UCSD-AML1 (cell line): Measurements from ENCODE around the gene ELAC2.
A peak's percentile ranks its signal among the peaks of the same experiment; 100 is the strongest.

Experiments
- DNase-seq: peaks from one replicate; lab custom pipeline; 2025; ENCODE audit not compliant: unreplicated experiment; lab: John Stamatoyannopoulos, UW

ELAC2 gene

DNA sequence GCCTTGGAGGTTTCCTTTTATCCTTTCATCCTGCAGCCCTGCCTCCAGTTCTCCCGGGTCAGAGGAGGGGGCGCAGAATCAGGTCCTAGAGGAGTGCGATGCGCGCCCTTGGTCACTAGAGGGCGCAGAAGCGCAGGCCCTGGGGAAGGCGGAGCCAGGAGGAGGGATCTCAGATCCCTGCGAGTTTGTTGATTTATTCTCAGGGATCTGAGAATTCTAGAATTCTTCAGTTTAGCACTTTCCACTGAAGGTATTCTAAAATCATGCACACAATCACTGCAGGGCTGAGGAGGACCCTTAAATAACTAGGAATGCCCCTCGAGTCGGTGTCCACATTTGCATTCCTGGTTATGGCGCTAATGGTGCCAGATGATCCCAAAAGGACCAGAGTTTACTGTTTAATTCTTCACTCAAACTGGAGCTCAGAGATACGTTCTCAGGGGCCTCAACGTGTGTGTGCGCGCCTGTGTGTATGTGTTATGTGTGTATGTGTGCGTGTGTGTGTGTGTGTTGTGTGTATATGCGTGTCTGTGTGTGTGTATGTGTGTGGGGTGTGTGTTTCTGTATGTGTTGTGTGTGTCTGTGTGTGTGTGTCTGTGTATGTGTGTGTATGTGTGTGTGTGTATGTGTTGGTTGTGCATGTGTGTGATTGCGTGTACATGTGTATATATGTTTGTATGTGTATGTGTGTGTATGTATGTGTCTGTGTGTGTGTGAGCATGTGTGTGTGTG is 6.9 kb upstream of the ELAC2 start:
- DNase-seq = peak; percentile 77

DNA sequence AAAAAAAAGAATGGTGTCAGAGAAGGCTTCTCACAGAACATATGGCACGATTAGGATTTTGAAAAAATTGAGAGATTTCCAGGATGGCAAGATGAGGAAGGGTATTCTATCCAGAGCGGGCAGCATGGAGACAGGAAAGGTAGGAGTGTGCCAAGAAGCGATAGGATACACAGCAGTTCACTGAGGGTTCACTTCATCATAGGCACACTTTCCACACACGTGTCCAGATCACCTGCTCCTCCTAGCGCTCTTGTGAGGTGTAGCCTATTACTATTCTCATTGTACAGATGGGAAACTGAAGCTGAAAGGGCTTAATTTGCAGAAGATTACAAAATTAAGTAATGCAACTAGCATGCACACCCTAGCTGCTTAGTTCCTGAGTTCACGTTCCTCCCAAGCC is 6.2 kb upstream of the ELAC2 start:
- no peak for DNase-seq

DNA sequence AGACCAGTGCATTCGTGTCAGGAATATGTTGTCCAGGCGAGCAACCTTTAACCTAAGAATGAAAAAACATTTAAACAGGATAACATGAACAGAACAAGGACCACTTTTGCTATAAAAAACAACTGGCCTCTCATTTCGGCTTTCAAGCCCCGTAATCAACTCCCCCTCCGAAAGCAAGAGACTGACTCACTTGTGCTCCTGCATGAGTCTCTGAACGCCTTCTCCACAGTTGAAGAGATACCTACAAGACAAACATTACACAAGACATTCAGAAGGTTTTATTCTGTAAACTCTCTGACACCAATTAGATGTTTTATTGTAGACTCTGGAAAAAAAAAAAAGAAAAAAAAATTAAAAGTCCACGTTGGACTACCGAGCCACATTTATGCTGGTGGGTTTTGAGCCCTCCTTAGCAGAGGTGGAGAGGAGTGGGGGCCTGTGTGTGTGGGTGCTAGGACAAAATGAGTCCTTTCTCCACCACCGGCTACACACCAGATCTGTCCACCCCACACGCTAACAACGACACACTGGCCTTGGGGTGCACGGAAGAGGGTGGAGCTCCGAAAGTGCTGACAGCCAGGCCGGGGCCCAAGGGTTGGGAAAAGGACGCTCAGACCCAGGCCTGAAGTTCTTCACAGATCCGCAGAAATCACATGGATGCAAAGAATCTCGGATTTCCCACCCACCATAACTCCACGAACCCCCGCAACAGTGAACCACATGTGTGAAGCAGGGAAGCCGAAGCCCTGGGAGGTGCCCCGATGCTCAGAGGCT is 759 bp downstream of the ELAC2 start:
- DNase-seq = peak; percentile 70

DNA sequence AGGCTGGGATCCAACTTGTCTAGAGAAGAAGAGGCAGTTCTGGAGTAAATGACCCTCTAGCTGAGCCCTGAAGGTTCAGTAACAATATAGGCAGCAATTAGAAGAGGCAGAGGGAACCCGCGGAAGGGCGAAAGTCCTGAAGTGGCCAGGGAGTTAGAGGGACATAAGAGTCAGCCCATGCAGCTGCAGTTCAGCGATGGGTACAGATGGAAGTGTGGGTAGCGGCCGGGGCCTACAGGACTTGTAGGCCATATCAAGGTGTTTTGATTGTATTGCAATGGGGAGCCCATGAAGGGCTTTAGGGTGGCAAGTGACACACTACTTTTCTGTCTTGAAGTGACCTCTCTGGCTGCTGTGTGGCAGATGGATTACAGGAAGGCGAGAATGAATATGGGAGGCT is 3.0 kb downstream of the ELAC2 start:
- no peak for DNase-seq

DNA sequence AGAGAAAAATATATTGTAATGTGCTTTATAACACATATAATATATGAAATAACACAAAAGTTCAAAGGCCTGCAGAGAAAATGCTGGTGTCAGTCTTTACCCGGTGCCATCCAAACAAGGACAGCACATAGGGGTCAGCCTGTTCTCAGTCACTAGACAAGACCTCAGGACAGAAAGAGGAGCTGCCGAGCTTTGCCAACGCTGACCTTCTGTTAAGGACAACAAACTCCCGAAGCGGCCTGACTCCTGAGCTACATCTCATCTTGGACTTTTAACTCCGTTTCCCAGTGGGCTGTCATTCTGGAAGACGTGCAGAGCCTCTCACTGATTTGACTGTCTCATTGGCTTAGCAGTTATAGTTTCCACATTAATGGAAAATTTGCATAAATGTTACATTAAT is 6.9 kb downstream of the ELAC2 start:
- no peak for DNase-seq

DNA sequence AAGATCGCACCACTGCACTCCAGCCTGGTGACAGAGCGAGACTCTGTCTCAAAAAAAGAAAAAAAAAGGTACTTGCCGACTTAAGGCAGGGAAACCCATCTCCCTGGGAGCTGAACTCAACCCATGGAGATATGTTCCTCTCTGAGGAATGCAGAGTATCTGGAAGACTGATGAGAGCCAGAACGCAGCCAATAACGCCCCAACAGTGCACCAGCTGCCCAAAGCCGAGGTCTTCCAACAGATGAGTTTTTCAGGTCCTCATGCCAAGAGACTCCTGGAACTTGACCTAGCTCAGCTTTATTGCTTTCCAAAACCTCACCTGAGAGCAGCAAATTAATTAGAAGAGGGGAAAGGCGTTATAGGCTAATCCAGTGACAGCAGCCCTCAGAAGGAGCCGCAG is 9.4 kb downstream of the ELAC2 start:
- no peak for DNase-seq

DNA sequence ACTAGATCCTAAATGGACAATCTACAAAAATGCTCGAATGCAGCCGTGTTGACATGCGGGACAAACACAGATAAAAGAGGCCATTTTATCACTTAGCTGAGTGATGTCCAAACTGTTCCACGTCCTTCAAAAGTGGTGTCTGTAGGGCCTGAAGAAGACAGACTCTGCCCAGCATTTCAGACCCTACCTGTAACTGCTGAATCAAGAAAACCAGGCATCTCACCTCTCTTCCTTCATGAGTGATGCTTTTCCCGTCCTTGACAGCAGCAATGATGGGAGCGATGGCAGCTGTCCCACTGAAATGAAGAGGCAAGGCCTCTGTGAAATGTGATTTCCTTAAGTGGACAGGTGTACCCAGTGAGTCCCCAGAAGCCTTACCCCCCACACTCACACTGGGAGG is 12.3 kb downstream of the ELAC2 start:
- no peak for DNase-seq

DNA sequence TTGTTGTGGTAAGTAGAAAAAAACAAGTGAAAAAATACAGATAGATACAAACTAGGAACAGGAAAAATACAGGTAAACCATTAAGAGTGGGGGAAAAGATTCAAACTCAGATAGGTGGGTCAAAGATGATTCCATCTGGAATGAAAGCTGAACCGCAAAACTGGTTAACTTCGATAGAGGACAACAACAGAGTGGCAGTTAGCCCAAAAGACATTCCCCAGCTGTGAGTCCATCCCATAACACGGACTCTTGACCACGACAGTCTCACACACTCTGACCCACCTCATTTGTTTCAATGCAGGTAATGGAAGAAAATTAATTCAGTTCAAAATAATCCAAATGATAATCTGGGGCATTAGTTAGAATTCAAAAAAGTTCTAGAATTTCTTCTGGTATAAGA is 13.5 kb downstream of the ELAC2 start:
- DNase-seq = no peak

DNA sequence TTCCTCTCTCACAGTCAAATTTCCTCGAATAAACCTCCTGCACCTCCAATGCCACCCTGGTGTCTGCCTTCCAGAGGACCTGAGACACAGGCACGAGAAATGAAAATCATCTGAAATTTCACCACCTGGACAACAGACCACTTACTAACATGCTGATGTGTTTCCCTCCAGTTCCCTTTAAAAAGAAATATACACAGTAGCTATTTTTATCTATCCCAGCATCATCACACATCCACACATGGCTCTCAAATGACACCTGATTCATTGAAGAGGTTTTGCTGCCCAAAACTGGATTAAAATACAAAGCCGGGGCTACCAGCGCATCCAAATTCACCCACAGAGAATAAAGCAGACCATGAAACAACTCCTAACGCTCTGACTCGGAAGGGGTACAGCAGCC is 13.9 kb downstream of the ELAC2 start:
- no peak for DNase-seq

DNA sequence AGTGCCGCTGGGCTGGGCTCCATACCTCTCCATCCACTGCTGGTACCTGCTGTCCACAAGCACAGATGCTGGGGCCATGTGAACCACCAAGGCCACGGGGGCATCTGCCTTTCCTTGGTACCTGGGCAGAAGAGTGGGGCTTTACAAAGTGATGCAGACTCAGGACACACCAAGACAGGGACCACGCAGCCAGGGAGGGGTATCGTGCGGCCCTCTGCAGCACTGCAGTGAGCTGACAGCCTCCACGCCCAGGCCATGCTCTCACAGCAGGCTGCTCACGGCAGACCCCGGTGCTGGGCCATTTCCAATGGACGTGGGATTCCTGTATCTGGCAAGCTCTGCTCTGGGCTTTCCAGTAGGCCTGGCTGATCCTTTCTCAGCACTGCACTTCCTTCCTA is 14.4 kb downstream of the ELAC2 start:
- no peak for DNase-seq

DNA sequence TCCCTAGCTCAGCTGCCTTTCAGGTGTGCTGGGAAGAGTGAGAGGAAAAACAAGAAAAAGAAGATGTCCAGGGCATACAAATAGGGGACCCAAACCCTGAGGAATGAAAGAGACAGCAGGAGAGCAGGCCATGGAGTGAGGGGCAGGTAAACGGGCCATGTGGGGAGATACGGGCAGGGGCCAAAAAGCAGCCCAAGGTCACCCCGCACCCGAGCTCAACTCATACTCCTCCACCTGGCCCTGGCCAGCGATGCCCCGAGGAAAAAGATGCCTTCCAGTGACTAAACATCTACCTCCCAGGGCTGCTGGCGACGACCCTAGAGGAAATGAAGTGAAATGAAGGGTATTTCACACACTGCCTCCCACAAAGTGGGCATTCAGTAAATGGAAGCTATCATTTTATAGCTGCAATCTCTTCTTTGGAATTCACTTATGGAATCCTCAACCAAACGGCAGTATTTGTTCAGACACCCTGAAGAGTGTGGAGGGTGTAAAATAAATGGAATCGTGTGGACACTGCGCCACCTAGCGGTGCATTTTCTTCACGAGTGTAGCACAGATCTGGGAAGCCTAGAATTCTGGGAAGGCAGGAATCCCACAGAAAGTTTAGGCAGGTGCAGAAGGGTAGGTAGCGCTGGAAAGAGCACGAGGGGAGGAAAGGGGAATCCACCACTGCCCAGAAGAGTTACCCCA is 14.9 kb downstream of the ELAC2 start:
- DNase-seq = peak; percentile 51

DNA sequence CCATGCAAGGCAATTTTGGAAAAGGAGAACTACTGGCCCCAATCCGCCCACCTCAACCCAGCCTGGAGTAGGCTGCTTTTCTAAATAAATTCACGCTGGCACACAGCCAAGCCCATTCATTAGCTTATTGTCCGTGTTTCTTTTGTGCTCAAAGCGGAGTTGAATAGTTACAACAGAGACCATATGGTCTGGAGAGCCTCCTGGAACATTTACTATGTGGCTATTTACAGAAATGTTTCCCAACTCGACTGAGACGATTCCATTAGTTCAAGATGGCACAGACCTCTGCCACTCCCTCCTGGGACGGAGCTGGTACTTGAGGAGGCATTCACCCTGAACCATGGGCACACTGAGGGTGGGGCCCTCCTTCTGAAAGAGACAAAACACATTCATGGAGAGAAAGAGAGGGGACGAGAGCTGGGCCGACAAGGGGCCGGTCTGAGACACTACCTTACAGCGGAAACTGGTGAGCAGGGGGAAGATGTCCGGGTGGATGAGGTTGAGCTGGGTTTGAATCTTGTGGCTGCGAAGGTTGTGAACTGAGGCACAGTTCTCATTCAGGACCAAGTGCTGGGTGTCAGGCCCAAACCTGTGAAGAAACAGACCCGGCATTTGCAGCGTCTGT is 15.7 kb downstream of the ELAC2 start:
- no peak for DNase-seq

DNA sequence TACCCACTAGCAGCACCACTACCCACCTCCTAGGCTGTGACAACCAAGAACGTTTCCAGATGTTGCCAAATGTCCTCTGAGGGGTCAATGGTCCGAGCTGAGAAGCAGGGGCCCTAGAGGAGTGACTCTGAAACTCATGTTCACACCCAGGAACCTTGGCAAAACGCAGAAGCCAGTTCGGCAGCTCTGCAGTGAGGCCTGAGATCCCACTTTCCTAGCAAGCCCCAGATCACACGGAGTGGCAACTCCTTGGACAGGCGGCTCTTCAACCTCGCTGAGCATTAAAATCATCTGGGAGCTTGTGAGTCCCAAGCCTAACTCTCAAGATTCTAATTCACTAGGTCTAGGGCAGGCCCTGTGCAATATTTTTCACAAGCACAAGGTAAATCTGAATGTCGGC is 17.3 kb downstream of the ELAC2 start:
- no peak for DNase-seq

DNA sequence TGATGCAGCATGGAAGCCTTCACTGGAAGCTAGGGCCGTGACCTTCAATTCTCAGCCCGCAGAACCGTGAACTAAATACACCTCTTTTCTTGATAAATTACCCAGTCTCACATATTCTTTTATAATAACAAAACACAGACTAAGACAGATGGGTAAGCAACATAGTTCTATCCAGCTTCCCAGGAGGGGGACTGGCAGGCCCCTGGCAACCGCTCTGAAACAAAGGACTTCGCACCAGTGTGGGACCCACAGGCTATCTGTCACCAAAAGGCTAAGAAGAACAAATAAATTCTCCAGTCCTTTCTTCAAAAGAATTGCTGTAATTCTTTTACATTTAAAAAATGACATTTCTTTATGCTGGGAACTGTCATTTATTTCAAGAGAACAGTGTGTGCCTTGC is 19.0 kb downstream of the ELAC2 start:
- no peak for DNase-seq

DNA sequence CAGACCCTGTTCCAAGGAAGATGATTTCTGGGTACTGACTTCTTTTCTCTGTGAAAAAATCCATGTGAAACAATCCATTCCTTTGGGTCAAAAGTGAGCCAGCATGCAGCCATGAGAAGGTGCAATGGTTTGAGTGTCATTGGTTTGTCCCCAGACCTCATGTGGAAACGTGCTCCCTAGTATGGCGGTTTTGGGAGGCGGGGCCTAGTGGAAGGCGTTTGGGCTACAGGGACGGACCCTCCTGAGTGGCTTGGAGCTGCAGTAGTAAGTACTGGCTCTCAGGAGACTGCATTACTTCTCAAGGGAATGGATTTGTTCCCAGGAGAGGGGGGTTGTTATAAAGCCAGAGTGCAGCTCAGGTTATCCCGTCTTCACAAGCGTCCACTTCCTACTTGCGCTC is 19.4 kb downstream of the ELAC2 start:
- no peak for DNase-seq

DNA sequence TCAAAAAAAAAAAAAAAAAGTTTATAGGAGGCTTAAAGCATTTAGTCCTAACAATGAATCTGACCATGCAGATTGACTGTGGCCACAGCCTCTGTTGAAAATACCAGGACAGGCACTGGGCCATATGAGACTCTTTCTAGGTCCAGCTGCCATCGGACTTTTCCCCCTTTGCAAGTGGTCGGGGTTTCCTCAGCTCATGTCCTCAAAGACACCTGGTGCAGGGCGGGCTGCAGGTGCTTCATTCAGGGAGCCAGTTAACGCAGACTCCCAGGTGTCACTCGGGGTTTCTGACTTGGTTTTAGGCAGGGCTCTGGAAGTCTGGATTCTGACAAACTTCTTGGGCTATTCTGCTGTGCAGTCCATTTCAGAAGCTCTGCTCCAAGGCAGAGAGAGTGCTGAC is 20.9 kb downstream of the ELAC2 start:
- DNase-seq = no peak

DNA sequence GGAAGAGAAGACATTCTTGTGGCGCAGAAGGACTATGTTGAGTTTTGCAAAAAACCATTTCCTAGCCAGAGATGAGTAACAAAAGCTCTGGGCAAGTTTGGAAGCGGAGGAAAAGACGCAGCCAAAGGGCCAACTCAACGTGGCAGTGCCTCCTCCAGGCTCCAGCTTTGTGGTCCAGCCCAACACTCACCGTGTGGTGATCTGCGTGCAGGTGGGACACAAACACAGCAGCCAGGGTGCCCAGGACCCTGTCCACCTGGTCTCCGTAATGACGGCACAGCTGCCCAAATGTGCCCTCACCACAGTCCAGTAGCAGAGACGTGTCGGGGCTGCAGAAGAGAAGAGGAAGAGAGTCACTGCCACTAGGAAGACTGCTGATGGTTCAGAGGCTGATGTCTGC is 21.5 kb downstream of the ELAC2 start:
- DNase-seq = no peak

DNA sequence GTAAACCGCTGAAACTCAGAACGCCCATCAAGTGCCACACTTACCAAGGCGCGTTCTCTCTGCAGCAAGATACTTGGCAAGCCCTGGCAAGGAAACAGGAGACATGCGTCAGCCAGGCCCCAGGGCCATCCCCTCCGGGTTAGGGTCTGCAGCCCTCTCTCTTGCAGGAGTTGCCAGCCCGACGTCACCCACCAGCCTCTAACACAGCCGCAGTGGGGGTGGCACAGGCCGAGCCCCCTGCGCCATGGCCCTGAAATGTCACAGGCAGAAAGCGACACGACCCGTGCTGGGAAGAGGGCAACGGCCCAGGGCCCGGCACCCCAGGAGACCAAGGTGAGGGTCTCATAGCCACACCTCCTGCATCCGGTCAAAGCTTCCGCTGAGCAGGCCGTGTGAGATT is 21.9 kb downstream of the ELAC2 start:
- no peak for DNase-seq

DNA sequence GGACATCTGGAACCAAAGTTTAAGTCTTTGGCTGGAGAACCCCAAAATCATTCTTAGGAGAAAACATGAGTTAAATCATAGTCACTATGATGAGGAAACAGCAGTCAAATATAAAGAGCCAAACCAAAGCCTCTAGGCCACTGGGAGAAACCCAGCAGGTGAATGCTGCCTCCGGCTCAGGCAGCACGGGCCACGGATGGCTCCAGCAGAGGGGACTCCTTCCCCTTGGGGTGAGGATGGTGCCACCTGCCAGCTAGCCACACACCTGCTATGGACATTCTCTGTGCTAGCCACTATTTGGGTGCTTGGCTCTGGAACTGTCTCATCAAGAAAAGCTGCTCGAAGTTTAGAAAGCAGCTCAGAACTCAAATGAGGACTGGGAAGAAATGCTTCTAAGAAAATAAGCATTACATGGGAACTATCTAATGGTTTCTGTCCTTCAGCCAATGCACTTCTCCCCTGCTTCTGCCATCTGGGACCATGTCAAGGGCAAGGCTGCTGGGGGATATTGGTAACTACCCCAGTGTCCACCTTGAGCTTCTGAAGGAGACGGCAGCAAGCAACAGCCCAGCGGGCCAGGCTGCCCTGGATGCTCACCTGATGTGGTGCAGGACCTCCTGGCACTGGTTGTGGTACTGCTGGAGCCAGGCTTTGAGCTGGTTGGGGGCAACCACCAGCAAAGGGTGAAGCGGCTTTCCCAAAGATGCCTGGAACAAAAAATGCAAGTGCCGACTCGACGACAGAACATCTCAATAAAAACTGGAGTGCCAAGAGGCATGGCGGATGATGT is 22.5 kb downstream of the ELAC2 start:
- no peak for DNase-seq

DNA sequence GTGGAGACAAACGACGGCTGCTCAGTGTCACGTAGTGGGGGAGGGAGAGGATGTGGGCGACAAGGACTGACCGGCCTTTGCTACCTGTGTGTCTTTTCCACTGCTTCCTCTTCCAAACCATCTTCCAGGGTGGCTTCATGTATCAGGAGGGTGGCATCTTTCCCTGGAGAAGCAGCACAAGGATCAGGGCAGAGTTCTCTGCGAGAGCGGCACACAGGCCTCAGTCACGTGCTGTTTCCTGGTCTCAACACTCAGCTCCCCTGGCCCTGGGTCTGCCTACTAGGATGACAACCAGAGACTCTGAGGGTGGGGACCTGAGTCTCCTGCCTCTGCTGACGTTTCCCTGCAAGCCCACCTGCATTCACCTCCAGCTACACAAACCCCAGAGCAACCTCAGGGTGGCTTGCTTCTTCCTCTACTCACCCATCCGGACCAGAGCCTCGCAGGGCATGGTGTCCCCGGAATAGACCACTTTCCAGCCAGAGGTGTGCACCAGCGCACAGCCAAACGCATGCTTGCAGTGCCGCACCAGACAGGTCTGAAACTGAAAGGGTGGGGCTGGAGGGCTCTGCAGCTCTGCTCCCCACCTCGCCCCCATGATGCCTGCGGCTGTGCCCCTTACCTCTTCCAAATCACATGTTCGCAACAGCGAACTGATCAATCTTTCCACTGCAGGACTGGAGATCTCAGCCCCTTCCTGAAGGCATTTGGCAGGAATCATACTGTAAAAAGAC is 23.3 kb downstream of the ELAC2 start:
- no peak for DNase-seq
